Astrocyte of the spinal cord (primary cell): Measurements from ENCODE around the gene NOVA2.

Experiments used
- DNase-seq: peaks from one replicate; pipeline ENCODE4 v3.0.0; 2011; ENCODE audit warnings: low read depth, low spot score
- H3K4me3 ChIP-seq: 2 replicates; pipeline ENCODE4 v1.5.1; 2011; ENCODE audit warnings: low read depth, mild to moderate bottlenecking, low read length, moderate library complexity
- in situ Hi-C: cut with HindIII; loops from 2 replicates; pipeline ENCODE4 v1.10.0; 2017; ENCODE audit warnings: low sequenced_read_pairs
- TF ChIP-seq, protein P1 (sequence below): IDR thresholded peaks from 2 replicates; pipeline ENCODE4 v1.5.1; 2012; ENCODE audit warnings: low read depth, mild to moderate bottlenecking, low read length, inconsistent platforms

NOVA2 gene, protein sequence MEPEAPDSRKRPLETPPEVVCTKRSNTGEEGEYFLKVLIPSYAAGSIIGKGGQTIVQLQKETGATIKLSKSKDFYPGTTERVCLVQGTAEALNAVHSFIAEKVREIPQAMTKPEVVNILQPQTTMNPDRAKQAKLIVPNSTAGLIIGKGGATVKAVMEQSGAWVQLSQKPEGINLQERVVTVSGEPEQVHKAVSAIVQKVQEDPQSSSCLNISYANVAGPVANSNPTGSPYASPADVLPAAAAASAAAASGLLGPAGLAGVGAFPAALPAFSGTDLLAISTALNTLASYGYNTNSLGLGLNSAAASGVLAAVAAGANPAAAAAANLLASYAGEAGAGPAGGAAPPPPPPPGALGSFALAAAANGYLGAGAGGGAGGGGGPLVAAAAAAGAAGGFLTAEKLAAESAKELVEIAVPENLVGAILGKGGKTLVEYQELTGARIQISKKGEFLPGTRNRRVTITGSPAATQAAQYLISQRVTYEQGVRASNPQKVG

DNA sequence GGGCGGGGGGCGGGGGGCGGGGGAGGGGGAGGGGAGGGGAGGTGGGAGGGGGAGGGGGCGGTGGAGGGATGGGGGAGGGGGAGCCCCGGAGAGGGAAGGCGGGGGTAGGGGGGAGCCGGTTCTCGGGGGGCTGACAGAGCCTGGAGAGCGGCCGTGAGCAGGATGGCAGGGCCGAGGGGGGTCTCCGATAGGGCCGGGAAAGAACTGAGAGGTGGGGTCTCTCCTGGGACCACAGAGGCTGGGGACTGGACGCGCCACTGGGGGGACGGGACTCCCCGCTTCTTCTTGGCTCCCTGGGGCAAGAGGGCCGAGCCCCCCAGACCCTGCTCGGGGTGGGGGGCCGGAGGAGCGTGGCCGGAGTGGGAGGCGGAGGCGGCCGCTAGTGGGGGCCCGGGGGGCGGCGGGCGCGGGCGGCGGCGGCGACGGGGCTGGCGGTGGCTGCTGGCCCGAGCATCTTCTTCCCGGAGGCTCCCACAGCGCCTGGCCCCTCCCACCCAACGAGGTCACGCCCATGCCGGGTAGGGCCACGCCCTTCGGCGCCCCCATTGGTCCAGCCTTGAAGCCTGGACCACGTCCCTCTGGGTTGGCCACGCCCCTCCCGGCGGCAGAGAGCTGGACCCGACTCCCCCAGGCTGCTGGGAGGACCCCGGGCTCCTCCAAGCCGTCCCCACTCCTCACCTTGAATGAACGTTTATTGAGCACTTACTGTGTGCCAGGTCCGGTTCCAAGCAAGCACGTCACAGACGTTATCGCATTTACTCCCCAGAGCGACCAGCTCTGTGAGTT is at the start of gene NOVA2:
NOVA2 (minus strand) TSS at position 313 of the 786 bp plus-strand sequence. CDS start 514 bp downstream, outside the sequence.
- TF ChIP-seq, protein P1, sequence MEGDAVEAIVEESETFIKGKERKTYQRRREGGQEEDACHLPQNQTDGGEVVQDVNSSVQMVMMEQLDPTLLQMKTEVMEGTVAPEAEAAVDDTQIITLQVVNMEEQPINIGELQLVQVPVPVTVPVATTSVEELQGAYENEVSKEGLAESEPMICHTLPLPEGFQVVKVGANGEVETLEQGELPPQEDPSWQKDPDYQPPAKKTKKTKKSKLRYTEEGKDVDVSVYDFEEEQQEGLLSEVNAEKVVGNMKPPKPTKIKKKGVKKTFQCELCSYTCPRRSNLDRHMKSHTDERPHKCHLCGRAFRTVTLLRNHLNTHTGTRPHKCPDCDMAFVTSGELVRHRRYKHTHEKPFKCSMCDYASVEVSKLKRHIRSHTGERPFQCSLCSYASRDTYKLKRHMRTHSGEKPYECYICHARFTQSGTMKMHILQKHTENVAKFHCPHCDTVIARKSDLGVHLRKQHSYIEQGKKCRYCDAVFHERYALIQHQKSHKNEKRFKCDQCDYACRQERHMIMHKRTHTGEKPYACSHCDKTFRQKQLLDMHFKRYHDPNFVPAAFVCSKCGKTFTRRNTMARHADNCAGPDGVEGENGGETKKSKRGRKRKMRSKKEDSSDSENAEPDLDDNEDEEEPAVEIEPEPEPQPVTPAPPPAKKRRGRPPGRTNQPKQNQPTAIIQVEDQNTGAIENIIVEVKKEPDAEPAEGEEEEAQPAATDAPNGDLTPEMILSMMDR, result no peak
- peak within 1 kb of the TSS; percentile 37 for H3K4me3 ChIP-seq
- peak; percentile 60 for DNase-seq
- in situ Hi-C loops, result no loop called here

DNA sequence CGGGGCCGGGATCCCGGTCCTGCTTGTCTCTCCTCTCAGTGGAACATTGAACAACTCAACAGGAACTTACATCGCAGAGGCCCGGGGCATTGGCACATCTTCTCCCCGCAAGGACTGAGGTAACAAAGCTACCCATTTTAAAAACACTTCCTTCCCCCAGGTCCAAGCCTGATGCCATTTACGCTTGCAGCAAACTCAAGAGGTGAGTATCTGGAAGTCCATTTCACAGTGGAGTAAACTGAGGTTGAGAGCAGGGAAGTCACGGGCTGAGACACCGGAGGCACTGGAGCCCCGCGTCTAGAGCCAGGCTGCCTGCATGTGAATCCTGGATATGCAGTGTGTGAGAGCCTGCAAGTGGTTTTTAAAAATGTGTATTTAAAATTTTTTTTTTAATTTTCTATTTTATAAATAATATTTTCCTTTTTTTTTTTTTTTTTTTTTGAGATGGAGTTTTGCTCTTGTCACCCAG is 49.7 kb upstream of the NOVA2 start:
- DNase-seq, result no peak
- H3K4me3 ChIP-seq, result no peak overlapping the region
- TF ChIP-seq, protein P1, result no peak
- in situ Hi-C loops, result no loop called here

DNA sequence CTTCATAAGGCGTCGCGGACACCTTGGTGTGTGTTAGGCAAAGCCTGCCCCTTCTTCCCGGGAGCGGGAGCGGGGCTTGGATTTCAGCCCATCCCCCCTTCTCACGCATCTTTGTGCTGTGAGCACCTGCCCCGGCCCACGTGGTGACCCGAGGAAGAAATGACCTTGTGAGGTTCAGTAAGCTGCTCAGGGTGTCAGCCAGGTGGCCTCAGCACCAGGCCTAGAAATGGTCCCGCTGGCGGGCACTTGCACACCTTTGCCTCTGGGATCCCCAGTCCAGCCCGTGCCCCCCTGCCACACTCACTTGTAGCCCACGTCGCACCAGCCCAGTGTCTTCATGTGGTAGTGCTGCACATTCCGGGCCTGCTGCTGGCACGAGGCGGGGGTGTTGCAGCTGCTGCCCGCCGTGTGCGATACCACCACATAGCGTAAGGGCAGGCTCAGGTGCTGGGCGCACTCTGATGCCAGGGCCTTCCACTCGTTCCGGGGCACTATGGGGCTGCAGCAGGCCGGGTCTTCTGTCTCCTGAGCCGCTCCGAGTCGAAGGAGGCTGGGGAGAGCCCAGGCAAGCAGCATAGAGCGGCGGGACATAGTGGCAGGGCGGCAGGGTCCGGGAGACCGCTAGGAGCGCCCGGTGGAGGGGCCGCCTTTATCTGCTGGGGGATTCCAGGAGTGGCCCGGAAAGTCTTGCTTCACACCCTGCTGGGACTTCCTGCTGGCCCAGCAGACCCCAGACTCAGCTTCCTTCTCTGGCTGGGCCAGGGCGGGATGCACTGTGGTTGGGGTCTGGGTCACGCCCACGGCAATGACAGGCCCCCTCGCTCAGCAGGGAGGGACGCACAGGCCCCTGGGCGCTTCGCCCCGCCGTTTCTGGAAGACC is 49.0 kb upstream of the NOVA2 start, which contains the start of gene PGLYRP1:
PGLYRP1 (minus strand) TSS at position 623 of the 880 bp plus-strand sequence; CDS start at position 591, 32 bp downstream.
- no peak within 1 kb of the TSS for H3K4me3 ChIP-seq
- in situ Hi-C loops, result no loop called here
- DNase-seq, result no peak
- TF ChIP-seq, protein P1, result no peak

DNA sequence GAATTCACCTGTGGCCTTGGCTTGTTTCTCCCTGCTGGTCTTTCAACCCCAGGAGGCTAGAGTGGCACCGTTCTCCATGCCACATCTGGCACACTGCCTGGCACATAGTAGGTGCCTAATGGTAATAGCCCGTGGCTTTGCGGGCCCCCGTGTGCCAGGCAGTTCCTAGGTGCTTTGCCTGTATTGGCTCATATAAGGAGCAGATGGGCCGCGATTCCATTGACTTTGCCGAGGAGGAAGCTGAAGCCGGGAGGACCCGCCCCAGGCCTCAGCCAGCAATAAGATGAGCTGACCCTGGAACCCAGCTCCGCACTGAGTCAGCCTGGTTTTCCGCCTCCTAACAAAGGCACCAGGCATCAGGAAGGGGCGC is 48.4 kb upstream of the NOVA2 start:
- TF ChIP-seq, protein P1, result no peak
- in situ Hi-C loops, result no loop called here
- H3K4me3 ChIP-seq, result no peak overlapping the region
- no peak for DNase-seq

DNA sequence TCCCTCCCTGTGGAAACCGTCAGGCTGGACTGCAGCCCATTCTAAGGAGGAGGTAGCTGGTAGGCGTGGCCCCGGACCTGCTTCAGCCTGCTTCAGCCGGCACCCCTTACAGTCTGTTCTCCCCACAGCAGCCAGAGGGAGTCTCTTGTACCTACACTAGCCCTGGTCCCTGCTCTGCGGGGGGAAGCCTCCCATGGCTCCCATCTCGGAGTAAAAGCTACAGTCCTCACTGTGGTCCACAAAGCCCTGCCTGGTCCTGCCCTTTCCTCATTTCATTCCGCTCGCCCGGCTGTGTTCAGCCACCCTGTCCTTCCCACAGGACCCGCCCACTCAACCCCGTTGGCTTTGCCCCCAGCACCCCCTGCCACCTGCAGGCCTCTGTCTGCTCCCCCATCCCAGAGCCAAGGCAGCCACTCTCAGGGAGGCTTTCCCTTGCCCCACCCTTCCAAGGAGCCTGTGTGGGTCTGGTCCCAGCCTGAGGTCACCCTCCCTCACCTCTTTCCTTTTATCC is 47.9 kb upstream of the NOVA2 start:
- in situ Hi-C loops, result no loop called here
- no peak for DNase-seq
- TF ChIP-seq, protein P1, result no peak
- no peak overlapping the region for H3K4me3 ChIP-seq

DNA sequence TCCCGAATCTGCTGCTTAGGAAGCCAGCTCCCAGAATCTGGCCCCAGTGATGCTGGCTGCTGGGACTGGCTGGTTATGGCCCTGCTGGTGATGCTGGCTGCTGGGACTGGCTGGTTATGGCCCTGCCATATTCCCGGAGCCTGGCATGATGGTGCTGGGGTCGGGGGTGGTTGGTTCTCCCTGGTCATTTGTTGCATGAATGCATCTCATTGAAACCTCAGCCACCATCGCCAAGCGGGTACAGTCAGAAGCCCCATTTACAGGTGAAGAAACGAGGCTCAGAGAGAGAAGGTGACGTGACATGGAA is 47.1 kb upstream of the NOVA2 start:
- no peak for DNase-seq
- TF ChIP-seq, protein P1, result no peak
- in situ Hi-C loops, result no loop called here
- no peak overlapping the region for H3K4me3 ChIP-seq
